Stimulated activated CD4-positive, alpha-beta T cell treated with anti-CD3 and anti-CD28 coated beads, Interleukin-2, amount 100 ng/mL, for 24 hours (primary cell): ENCODE measurements around the gene SPAG16.

Source experiments
- DNase-seq, 2 donors: peaks; one replicate each; pipeline ENCODE4 v3.0.0-alpha.2; 2020

The SPAG16 gene

DNA sequence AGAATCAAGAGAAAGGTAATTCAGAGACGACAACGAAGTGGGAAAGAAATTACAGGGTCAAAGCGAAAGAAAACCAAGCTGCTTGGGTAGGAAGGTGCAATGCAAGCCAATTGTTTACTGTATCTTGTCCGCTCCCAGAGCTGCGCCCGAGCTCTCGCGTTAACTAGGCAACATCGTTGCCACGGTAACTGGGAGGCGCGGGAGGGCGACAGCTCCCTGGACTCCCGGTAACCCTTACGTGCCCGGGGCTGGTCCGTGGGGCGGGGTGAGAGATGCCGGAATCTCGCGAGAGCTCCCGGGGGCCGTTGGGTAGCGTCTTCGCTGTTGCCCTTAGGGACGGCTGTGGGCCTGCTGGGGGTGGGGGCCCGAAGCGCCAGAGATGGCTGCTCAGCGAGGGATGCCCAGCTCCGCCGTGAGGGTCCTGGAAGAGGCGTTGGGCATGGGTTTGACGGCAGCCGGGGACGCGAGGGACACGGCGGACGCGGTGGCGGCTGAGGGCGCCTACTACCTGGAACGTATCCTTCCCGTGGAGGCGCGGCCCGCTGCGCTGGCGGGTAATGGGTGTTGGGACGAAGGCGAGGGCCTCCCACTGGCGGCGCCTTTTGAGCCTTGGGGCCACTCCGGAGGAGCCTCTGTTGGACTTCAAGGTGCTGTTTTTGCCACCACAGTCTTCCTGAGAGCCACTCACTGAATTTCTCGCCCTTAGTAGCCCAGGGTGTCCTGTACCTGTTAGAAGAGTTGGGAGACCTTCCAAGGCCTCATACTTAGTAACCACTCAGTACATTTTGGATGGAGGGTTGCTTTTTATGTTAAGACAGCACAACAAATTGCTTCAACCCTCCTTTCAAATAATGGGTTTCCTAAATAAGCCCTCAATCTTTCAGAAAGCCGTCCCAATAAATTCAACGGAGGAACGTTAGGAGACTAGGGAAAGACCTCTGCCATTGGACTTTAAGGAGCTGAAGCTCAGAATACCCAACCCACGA is at the start of gene SPAG16:
TSS of gene SPAG16 (plus strand) at position 360 of the 986 bp plus-strand sequence.
- peak; percentile 97 for DNase-seq

- DNase-seq = no peak
Measured at GRCh38 chr2:213234641-213235040, 49.6 kb upstream of the SPAG16 start.

- no peak for DNase-seq
Measured at GRCh38 chr2:213235741-213236140, 48.5 kb upstream of the SPAG16 start.

GRCh38 chr2:213237251-213237650 is 47.0 kb upstream of the SPAG16 start:
- no peak for DNase-seq

DNA sequence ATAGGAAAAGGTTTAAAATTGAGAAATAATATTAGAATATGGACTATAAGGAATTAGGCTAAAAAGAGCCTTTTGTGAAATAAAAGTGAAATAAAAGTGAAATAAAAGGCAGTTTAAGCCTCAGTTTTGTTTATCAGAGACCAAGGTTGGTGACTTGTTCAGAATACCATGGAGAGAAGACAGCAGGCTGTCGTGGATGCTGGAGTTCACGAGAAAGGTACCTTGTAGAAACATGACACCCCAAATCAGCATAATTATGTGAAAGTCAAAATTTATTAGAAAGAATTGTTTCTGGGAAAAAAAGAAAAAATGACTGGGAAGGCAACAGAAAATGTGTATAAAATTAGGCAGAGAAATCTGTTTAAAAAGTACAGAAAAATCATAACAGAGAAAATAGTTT is 46.5 kb upstream of the SPAG16 start:
- DNase-seq = no peak

- DNase-seq = no peak
Measured at GRCh38 chr2:213238753-213239495, 45.3 kb upstream of the SPAG16 start.

DNA sequence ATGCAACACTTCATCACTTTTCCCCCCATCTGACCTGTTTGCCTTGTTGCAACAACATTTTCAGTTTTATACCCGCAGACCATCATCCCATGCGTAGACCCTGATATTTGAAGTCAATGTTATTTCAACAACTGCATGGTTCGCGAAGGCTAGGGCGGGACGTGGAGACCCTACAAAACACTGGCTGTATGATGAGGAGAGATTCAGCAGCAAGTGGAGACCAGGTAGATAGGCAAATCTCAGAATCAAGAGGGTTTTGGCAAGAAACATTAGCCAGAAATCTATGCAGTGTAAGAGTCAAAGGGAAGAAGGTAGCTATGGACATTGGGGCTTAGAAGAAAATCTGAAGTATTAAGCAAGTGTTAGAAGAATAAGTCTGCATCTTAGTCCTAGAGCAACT is 42.4 kb upstream of the SPAG16 start:
- DNase-seq = no peak

- DNase-seq = no peak
Measured at GRCh38 chr2:213242653-213243052, 41.6 kb upstream of the SPAG16 start.

DNA sequence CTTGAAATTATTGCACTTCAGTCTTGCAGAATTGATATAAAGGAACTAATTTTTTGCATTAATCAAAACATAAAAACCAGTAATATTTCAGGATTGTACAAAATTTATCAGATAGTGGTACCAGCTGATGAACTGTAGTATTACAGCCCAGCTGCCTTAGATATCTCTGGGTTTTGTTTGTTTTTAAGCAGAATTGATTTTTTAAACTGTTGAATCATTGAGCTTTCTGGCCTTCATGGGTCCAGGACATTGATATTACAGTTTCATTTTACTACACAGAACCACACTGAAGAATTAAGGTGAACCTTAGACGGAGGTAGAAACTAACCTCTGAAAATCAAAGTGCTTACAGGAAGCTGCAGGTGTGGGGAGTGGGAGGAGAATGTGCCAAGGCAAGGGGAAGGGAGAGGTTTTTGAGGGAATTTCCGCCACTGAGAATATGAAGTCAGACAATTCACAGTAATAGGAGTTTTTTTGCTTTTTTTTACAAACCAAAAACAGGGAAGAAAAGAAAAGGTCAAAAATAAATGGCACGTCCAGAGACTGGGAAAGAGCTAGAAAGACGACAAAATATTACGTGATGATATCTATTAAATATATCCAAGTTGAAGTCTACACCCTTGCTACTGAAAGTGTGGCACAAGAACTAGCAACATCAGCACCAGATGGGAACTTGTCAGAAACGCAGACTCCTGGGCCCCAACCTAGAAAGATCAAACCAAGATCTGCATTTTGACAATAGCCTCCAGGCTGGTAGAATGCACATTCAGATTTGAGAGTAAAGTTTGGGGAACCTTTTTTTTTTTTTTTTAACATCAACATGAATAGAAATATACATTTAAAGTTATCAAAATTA is 40.8 kb upstream of the SPAG16 start:
- peak in 1 of 2 donors; percentile 2 for DNase-seq

- peak; percentile 65 to 66 for DNase-seq
Measured at GRCh38 chr2:213246497-213247281, 37.6 kb upstream of the SPAG16 start.

GRCh38 chr2:213247566-213247965 is 36.7 kb upstream of the SPAG16 start:
- no peak for DNase-seq

DNA sequence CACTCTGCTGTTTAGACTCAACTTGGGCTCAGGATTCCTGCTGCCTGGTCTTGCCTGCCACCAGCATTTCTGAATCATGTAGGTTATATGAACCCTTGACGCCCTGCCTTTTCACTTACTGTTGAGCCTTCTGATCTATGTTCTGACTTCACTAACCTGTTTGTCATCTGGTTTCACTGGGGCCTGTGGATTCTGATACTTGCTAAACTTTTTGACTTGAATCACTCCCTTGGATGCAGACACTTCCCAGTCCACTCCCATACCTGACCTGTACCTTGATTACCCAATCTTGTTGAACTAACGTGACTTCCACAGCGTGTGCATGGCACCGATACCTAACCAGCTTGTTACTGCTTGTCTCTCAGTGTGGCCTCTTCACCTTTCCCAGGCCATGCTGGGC is 35.6 kb upstream of the SPAG16 start:
- no peak for DNase-seq

- no peak for DNase-seq
Measured at GRCh38 chr2:213249502-213249901, 34.8 kb upstream of the SPAG16 start.

GRCh38 chr2:213251618-213252017 is 32.6 kb upstream of the SPAG16 start:
- DNase-seq = no peak

DNA sequence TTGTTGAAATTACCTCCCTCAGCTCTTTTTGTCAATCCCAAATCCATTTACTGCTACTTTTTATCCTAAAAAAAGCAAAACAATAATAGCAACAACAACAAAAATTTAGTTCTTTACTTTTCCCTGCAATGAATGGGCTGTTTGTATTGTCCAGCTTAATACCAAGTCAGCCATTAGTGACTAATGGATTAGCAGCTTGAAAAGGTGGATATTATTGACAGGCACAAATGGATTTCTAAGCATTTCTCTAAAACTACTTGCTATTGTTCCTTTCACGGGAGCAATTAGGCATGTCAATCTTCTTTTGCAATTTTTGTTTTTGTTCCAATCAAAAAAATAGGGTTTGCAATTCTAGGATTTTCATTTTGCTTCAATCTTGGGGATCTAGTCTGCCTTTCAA is 32.1 kb upstream of the SPAG16 start:
- DNase-seq = no peak

- no peak for DNase-seq
Measured at GRCh38 chr2:213253162-213253561, 31.1 kb upstream of the SPAG16 start.

DNA sequence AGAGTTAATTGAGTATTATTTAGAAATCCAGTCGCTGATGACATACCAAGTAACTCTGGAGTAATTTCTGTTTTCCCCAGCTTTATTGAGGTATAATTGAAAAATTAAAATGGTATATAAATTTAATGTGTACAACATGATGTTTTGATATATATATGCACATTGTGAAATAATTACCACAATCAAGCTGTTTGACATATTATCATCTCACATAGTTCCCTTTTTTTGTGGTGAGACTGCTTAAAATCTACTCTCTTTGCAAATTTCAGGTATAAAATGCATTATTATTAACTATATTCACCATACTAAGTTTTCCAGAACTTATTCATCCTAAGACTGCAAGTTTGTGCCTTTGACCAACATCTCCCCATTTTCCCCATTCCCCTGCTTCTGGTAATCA is 25.0 kb upstream of the SPAG16 start:
- DNase-seq = no peak

DNA sequence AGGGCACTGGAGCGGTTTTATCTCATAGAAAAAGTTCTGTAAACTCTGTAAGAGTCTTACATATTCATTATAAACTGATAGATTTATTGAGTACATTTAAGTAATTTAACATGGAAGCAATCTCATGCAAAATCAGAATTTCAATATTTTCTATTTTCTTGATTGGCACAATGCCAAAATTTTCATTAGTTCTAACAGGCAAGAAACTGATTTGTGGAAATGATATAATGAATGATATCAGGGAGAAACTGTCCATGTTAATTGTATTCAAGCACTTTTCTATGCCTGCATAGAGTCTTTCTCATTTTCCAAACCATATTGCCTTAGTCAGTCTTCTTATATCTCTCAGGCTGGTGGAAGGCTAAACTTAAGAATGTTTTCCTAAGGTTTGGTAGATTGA is 23.0 kb upstream of the SPAG16 start:
- DNase-seq = no peak

DNA sequence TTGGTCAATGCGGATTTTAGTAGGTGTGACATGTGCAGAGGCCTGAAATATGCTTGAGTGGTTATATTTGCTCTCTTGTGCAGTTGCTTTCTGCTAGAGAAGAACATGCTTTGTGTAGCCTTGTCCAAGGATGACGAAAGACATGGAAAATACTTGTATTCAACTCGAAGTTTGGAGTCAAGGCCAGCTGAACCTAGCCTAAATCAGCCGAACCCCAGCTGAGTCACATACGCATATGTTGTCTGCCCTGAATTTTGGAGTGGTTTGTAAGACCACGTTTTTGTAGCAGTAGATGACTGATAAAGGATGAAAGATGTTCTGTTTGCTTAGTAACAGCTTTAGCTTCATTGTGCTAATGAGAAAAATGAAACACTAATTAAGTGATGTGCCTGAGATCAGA is 22.5 kb upstream of the SPAG16 start:
- DNase-seq = no peak

- DNase-seq = no peak
Measured at GRCh38 chr2:213265679-213266078, 18.6 kb upstream of the SPAG16 start.

- no peak for DNase-seq
Measured at GRCh38 chr2:213266421-213266820, 17.8 kb upstream of the SPAG16 start.

GRCh38 chr2:213271947-213272346 is 12.3 kb upstream of the SPAG16 start:
- DNase-seq = no peak
